Dermis microvascular lymphatic vessel endothelial cell (primary cell): ENCODE measurements around the gene ZNF730. TPM values are rescaled to one million over a fixed set of nuclear protein-coding genes. Genes with fewer than 3 reads are reported as not detected.

Source experiments
- total RNA-seq: library from RNA; depleted of rRNA; stranded (reverse); fragments of >200 nt; gene quantifications from 2 replicates; pipeline ENCODE4 v1.2.1, GENCODE V29; 2014

The ZNF730 gene
- total RNA-seq, 1 donor from 2014 or later: 1.7 TPM

Other genes with a start within 250 kb of the ZNF730 start
- not detected in 2 replicates for gene ZNF728, start 113.8 kb upstream of the ZNF730 start, total RNA-seq
- gene ZNF724, start 133.4 kb downstream of the ZNF730 start, total RNA-seq: 4.9 and 5.3 TPM in 2 replicates